ENCODE measurements around the gene PTPRU. TPM values are rescaled to one million over a fixed set of nuclear protein-coding genes. Genes with fewer than 3 reads are reported as not detected.

The PTPRU gene
- total and polyA plus RNA-seq, 2 experiments from 2014 or later: 8.0 to 105 TPM

GRCh38 chr1:29315876-29316275 is 79.6 kb downstream of the PTPRU start (continued):
- TF ChIP-seq, protein P1, sequence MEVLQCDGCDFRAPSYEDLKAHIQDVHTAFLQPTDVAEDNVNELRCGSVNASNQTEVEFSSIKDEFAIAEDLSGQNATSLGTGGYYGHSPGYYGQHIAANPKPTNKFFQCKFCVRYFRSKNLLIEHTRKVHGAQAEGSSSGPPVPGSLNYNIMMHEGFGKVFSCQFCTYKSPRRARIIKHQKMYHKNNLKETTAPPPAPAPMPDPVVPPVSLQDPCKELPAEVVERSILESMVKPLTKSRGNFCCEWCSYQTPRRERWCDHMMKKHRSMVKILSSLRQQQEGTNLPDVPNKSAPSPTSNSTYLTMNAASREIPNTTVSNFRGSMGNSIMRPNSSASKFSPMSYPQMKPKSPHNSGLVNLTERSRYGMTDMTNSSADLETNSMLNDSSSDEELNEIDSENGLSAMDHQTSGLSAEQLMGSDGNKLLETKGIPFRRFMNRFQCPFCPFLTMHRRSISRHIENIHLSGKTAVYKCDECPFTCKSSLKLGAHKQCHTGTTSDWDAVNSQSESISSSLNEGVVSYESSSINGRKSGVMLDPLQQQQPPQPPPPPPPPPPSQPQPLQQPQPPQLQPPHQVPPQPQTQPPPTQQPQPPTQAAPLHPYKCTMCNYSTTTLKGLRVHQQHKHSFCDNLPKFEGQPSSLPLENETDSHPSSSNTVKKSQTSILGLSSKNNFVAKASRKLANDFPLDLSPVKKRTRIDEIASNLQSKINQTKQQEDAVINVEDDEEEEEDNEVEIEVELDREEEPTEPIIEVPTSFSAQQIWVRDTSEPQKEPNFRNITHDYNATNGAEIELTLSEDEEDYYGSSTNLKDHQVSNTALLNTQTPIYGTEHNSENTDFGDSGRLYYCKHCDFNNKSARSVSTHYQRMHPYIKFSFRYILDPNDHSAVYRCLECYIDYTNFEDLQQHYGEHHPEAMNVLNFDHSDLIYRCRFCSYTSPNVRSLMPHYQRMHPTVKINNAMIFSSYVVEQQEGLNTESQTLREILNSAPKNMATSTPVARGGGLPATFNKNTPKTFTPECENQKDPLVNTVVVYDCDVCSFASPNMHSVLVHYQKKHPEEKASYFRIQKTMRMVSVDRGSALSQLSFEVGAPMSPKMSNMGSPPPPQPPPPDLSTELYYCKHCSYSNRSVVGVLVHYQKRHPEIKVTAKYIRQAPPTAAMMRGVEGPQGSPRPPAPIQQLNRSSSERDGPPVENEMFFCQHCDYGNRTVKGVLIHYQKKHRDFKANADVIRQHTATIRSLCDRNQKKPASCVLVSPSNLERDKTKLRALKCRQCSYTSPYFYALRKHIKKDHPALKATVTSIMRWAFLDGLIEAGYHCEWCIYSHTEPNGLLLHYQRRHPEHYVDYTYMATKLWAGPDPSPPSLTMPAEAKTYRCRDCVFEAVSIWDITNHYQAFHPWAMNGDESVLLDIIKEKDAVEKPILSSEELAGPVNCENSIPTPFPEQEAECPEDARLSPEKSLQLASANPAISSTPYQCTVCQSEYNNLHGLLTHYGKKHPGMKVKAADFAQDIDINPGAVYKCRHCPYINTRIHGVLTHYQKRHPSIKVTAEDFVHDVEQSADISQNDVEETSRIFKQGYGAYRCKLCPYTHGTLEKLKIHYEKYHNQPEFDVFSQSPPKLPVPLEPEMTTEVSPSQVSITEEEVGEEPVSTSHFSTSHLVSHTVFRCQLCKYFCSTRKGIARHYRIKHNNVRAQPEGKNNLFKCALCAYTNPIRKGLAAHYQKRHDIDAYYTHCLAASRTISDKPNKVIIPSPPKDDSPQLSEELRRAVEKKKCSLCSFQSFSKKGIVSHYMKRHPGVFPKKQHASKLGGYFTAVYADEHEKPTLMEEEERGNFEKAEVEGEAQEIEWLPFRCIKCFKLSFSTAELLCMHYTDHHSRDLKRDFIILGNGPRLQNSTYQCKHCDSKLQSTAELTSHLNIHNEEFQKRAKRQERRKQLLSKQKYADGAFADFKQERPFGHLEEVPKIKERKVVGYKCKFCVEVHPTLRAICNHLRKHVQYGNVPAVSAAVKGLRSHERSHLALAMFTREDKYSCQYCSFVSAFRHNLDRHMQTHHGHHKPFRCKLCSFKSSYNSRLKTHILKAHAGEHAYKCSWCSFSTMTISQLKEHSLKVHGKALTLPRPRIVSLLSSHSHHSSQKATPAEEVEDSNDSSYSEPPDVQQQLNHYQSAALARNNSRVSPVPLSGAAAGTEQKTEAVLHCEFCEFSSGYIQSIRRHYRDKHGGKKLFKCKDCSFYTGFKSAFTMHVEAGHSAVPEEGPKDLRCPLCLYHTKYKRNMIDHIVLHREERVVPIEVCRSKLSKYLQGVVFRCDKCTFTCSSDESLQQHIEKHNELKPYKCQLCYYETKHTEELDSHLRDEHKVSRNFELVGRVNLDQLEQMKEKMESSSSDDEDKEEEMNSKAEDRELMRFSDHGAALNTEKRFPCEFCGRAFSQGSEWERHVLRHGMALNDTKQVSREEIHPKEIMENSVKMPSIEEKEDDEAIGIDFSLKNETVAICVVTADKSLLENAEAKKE (CRISPR knock-in tag; IDR thresholded peaks at IDR 0.05): no peak
- TF ChIP-seq EZH2 (IDR thresholded peaks at IDR 0.05; ENCODE audit: low read depth, unreplicated experiment): no peak

- ATAC-seq (no peak), DNase-seq (ENCODE audit: low spot score) (no peak)
- Histone ChIP-seq H3K9me2 (ENCODE audit: insufficient read depth) (no peaks in the 10 kb centered on the region), H3K4me1 (ENCODE audit: insufficient read depth) (no peaks in the 10 kb centered on the region), H3K79me2 (replicated peaks; ENCODE audit: insufficient read depth) (no peaks in the 10 kb centered on the region), H3K27ac (ENCODE audit: low read depth) (no peak overlapping the region), H4K20me1 (replicated peaks; ENCODE audit: insufficient read depth) (no peaks in the 10 kb centered on the region), H3K36me3 (ENCODE audit: insufficient read depth) (peaks cover 4% of the 10 kb centered on the region; the same call in 1 of the 2 replicates), H3F3A (replicated peaks; ENCODE audit: low read depth) (no peaks in the 10 kb centered on the region), H3K4me2 (no peak overlapping the region), H3K27me3 (ENCODE audit: insufficient read depth) (no peaks in the 10 kb centered on the region), H3K4me3 (no peak overlapping the region), H2AFZ (no peak overlapping the region)
- no peak overlapping the region for H3K27ac Mint-ChIP-seq
- H3K4me1 Mint-ChIP-seq: peaks cover 4% of the 10 kb centered on the region
- TF ChIP-seq NANOG (IDR thresholded peaks at IDR 0.05; ENCODE audit: borderline replicate concordance) (no peak), EZH2 (IDR thresholded peaks at IDR 0.05; ENCODE audit: low read depth, unreplicated experiment) (no peak), CREB1 (CRISPR knock-in tag; IDR thresholded peaks at IDR 0.05; ENCODE audit: low read depth) (no peak), JUNB (IDR thresholded peaks at IDR 0.05; ENCODE audit: unreplicated experiment) (no peak)
- TF ChIP-seq, protein P1 (CRISPR knock-in tag; IDR thresholded peaks at IDR 0.05): no peak
- H3K27me3 Mint-ChIP-seq (ENCODE audit: insufficient read depth, low read depth, poor library complexity): peaks cover 4% of the 10 kb centered on the region
- H3K4me3 Mint-ChIP-seq: no peak overlapping the region
- H3K36me3 Mint-ChIP-seq (ENCODE audit: low read depth): peaks cover 16% of the 10 kb centered on the region; the same call in 2 of the 3 replicates
- H3K9me3 Mint-ChIP-seq: no peaks in the 10 kb centered on the region
Measured at GRCh38 chr1:29317063-29317915, 81.0 kb downstream of the PTPRU start.

All from GM23338 (cell line).